HUES6 (cell line): ENCODE measurements around the gene IL7R.
"Not testable (repeated sequence)": the region's sequence is repeated elsewhere in the genome, so short reads cannot be mapped to it uniquely, and the experiment has no call there.

Source experiments
- H3K27ac ChIP-seq: 2 replicates; pipeline ENCODE4 v1.7.0; 2013; ENCODE audit warnings: low read depth, mild to moderate bottlenecking, low read length, inconsistent platforms
- H3K27me3 ChIP-seq: 2 replicates; pipeline ENCODE4 v1.6.1; 2013; ENCODE audit warnings: low read length; ENCODE audit not compliant: control insufficient read depth, insufficient read depth
- H3K36me3 ChIP-seq: 2 replicates; pipeline ENCODE4 v1.6.1; 2013; ENCODE audit warnings: low read length; ENCODE audit not compliant: control insufficient read depth, insufficient read depth
- H3K4me1 ChIP-seq: 2 replicates; pipeline ENCODE4 v1.6.1; 2013; ENCODE audit warnings: low read length; ENCODE audit not compliant: control insufficient read depth, insufficient read depth
- H3K4me3 ChIP-seq: 2 replicates; pipeline ENCODE4 v1.5.1; 2013; ENCODE audit warnings: low read depth, low read length
- H3K9ac ChIP-seq: one replicate; pipeline ENCODE4 v1.6.1; 2013; ENCODE audit warnings: mild to moderate bottlenecking, low read length
- H3K9me3 ChIP-seq: 2 replicates; pipeline ENCODE4 v1.6.1; 2013; ENCODE audit warnings: low read depth, low read length; ENCODE audit not compliant: control insufficient read depth, insufficient read depth

Gene IL7R

GRCh38 chr5:35890021-35891020 is 33.6 kb downstream of the IL7R start:
- no peak overlapping the region for H3K27ac ChIP-seq
- no peaks in the 10 kb centered on the region for H3K36me3 ChIP-seq
- no peaks in the 10 kb centered on the region for H3K4me1 ChIP-seq
- no peak overlapping the region for H3K9ac ChIP-seq
- no peaks in the 10 kb centered on the region for H3K27me3 ChIP-seq
- H3K4me3 ChIP-seq: no peak overlapping the region
- no peaks in the 10 kb centered on the region for H3K9me3 ChIP-seq

- not testable (repeated sequence) for H3K27ac ChIP-seq, H3K9me3 ChIP-seq, H3K4me1 ChIP-seq, H3K9ac ChIP-seq, H3K4me3 ChIP-seq, H3K27me3 ChIP-seq, H3K36me3 ChIP-seq
Measured at GRCh38 chr5:35892799-35893198, 36.1 kb downstream of the IL7R start.

- no peaks in the 10 kb centered on the region for H3K9me3 ChIP-seq
- no peak overlapping the region for H3K9ac ChIP-seq
- H3K4me3 ChIP-seq: no peak overlapping the region
- H3K27ac ChIP-seq: no peak overlapping the region
- H3K36me3 ChIP-seq: no peaks in the 10 kb centered on the region
- no peaks in the 10 kb centered on the region for H3K27me3 ChIP-seq
- no peaks in the 10 kb centered on the region for H3K4me1 ChIP-seq
Measured at GRCh38 chr5:35894131-35894530, 37.4 kb downstream of the IL7R start.

GRCh38 chr5:35898952-35899660 is 42.4 kb downstream of the IL7R start:
- Histone ChIP-seq H3K36me3 (no peaks in the 10 kb centered on the region), H3K27me3 (no peaks in the 10 kb centered on the region), H3K9ac (no peak overlapping the region), H3K4me3 (no peak overlapping the region), H3K27ac (no peak overlapping the region), H3K4me1 (no peaks in the 10 kb centered on the region), H3K9me3 (0 out of 2 replicates have a peak, but pooled peaks cover under 1% of the 10 kb centered on the region)

- no peak overlapping the region for H3K9ac ChIP-seq
- no peak overlapping the region for H3K4me3 ChIP-seq
- no peaks in the 10 kb centered on the region for H3K27me3 ChIP-seq
- no peak overlapping the region for H3K27ac ChIP-seq
- H3K36me3 ChIP-seq: no peaks in the 10 kb centered on the region
- H3K4me1 ChIP-seq: no peaks in the 10 kb centered on the region
- H3K9me3 ChIP-seq: 0 out of 2 replicates have a peak, but pooled peaks cover 4% of the 10 kb centered on the region
Measured at GRCh38 chr5:35899800-35900199, 43.1 kb downstream of the IL7R start.

GRCh38 chr5:35900972-35901695 is 44.4 kb downstream of the IL7R start:
- Histone ChIP-seq H3K4me1 (no peaks in the 10 kb centered on the region), H3K9ac (no peak overlapping the region), H3K27ac (no peak overlapping the region)

GRCh38 chr5:35902046-35902672 is 45.5 kb downstream of the IL7R start:
- Histone ChIP-seq H3K36me3 (no peaks in the 10 kb centered on the region), H3K9ac (no peak overlapping the region), H3K4me3 (no peak overlapping the region), H3K4me1 (no peaks in the 10 kb centered on the region), H3K9me3 (0 out of 2 replicates have a peak, but pooled peaks cover 4% of the 10 kb centered on the region), H3K27me3 (no peaks in the 10 kb centered on the region), H3K27ac (no peak overlapping the region)

More at GRCh38 chr5:35900972-35901695, 44.4 kb downstream of the IL7R start:
- Histone ChIP-seq H3K36me3 (no peaks in the 10 kb centered on the region), H3K9me3 (0 out of 2 replicates have a peak, but pooled peaks cover 4% of the 10 kb centered on the region), H3K27me3 (no peaks in the 10 kb centered on the region), H3K4me3 (no peak overlapping the region)

GRCh38 chr5:35903631-35904203 is 47.0 kb downstream of the IL7R start:
- no peak overlapping the region for H3K9ac ChIP-seq

GRCh38 chr5:35904443-35905132 is 47.9 kb downstream of the IL7R start:
- 0 out of 2 replicates have a peak, but pooled peaks cover 4% of the 10 kb centered on the region for H3K9me3 ChIP-seq
- no peak overlapping the region for H3K9ac ChIP-seq
- H3K27ac ChIP-seq: no peak overlapping the region
- no peak overlapping the region for H3K4me3 ChIP-seq
- peaks cover 8% of the 10 kb centered on the region for H3K4me1 ChIP-seq
- H3K27me3 ChIP-seq: no peaks in the 10 kb centered on the region
- no peaks in the 10 kb centered on the region for H3K36me3 ChIP-seq

More at GRCh38 chr5:35903631-35904203, 47.0 kb downstream of the IL7R start:
- Histone ChIP-seq H3K9me3 (0 out of 2 replicates have a peak, but pooled peaks cover 4% of the 10 kb centered on the region), H3K36me3 (no peaks in the 10 kb centered on the region), H3K4me3 (no peak overlapping the region), H3K4me1 (peaks cover 8% of the 10 kb centered on the region), H3K27me3 (no peaks in the 10 kb centered on the region), H3K27ac (no peak overlapping the region)

- H3K36me3 ChIP-seq: no peaks in the 10 kb centered on the region
- no peak overlapping the region for H3K4me3 ChIP-seq
Measured at GRCh38 chr5:35908228-35908627, 51.5 kb downstream of the IL7R start.

More at GRCh38 chr5:35908228-35908627, 51.5 kb downstream of the IL7R start:
- H3K9ac ChIP-seq: no peak overlapping the region
- H3K4me1 ChIP-seq: peaks cover 8% of the 10 kb centered on the region
- H3K27ac ChIP-seq: no peak overlapping the region
- peaks cover 15% of the 10 kb centered on the region for H3K9me3 ChIP-seq
- no peaks in the 10 kb centered on the region for H3K27me3 ChIP-seq
